Naive thymus-derived CD8-positive, alpha-beta T cell (primary cell): ENCODE measurements around the gene TIMM44. TPM values are rescaled to one million over a fixed set of nuclear protein-coding genes. Genes with fewer than 3 reads are reported as not detected.
A peak's percentile ranks its signal among the peaks of the same experiment; 100 is the strongest.
"Not testable (repeated sequence)": the region's sequence is repeated elsewhere in the genome, so short reads cannot be mapped to it uniquely, and the experiment has no call there.

ENCODE experiments used
- ATAC-seq, 2 donors: fragments of 150-1000 bp; cut with Tn5 transposase in 1 of 2; sonication (Bioruptor Pico), chemical (Tn5 transposase) in 1 of 2; 1 replicate in 1 of 2; 2 replicates in 1 of 2; pipeline ENCODE4 v1.10.0; 2021; ENCODE audit warnings: mild to moderate bottlenecking in 2 of 2, moderate library complexity in 2 of 2
- POLR2A ChIA-PET: fragments of 350-600 bp; sonication (Branson Sonifier 250); formaldehyde crosslinking; loops from one replicate; lab custom pipeline; 2021; ENCODE audit warnings: antibody characterized with exemption; lab: Charles Lee
- DNase-seq, 10 donors: peaks; one replicate each; pipeline versions ENCODE4 v3.0.0 to v3.0.0-alpha.2; 2020 to 2022
- H3K27ac Mint-ChIP-seq, 10 donors: one replicate each; pipeline ENCODE4 v1.8.0; 2020 to 2022; ENCODE audit warnings: mild to moderate bottlenecking in 10 of 10, mixed read lengths in 10 of 10, moderate library complexity in 4 of 10, inconsistent platforms in 1 of 10
- H3K27me3 Mint-ChIP-seq, 5 donors: one replicate each; pipeline ENCODE4 v1.8.0; 2021 to 2022; ENCODE audit warnings: mixed read lengths in 5 of 5
- H3K36me3 Mint-ChIP-seq, 3 donors: one replicate each; pipeline ENCODE4 v1.8.0; 2020 to 2022; ENCODE audit warnings: mixed read lengths in 3 of 3, mild to moderate bottlenecking in 2 of 3, inconsistent platforms in 1 of 3
- H3K4me1 Mint-ChIP-seq, 4 donors: one replicate each; pipeline ENCODE4 v1.8.0; 2021 to 2022; ENCODE audit warnings: mixed read lengths in 4 of 4
- H3K4me3 Mint-ChIP-seq, 10 donors: one replicate each; pipeline ENCODE4 v1.8.0; 2020 to 2022; ENCODE audit warnings: mild to moderate bottlenecking in 10 of 10, mixed read lengths in 10 of 10, moderate library complexity in 6 of 10, inconsistent platforms in 1 of 10
- H3K9me3 Mint-ChIP-seq, 9 donors: one replicate each; pipeline ENCODE4 v1.8.0; 2020 to 2022; ENCODE audit warnings: mixed read lengths in 9 of 9, mild to moderate bottlenecking in 3 of 9, inconsistent platforms in 1 of 9, moderate library complexity in 1 of 9
- polyA plus RNA-seq, 3 donors: library from polyadenylated mRNA; unstranded; fragments of 300-500 nt; fragmentation: Illumina TruSeq; gene quantifications; one replicate each; pipeline ENCODE4 v1.2.3, GENCODE V29; 2021
- total RNA-seq, 8 experiments: library from RNA in 2 of 8; stranded (reverse) in 2 of 8; gene quantifications; one replicate each; pipeline ENCODE4 v1.2.3 and lab custom pipeline; 2021 to 2026

TIMM44 gene
- total and polyA plus RNA-seq, 5 experiments from 2014 or later, result 9.9 to 86.9 (median 19.7) TPM

DNA sequence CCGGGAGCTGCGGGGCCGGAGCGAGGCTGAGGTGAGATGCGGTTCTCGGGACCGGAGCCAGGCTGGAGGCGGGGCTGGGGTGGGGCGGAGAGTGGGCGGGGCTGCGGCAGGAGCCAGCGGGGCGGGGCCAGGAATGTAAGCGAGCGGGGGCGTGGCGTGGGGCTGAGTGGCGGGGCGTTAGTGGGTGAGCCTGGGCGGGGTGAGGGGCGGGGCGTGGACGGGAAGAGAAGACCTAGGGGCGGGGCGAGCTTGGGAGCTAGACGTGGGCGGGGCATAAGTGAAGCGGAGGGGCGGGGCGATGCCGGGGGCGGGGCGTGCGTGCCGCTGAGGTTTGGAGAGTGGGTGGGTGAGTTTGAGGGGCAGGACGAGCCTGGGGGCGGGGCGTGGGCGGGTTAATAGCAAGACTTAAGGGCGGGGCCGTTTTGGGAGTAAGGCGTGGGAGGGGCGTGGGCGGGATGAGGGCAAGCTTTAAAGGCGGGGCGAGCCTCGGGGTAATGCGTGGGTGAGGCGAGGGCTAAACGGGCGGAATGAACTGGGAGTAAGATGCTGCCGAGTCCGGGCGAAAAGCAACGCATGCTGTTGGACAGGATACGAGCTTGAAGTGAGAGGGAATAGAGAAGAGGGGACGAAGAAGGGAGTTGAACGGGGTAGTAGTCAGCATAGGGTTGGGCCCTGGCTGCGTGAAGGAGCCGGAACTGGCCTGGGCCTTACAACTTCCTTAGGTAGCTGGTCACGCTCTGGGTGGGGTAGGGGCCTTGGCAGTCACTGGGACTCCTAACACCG, 22.8 kb downstream of the TIMM44 start:
- H3K36me3 Mint-ChIP-seq, result peaks cover 0 to 14% (median 0%) of the 10 kb centered on the region in 3 donors
- peaks cover 7 to 27% (median 15%) of the 10 kb centered on the region in 5 donors for H3K27me3 Mint-ChIP-seq
- POLR2A ChIA-PET, result interaction anchor here (0.6 to 7.5 kb wide), 21 partner anchors 9 to 572 kb away, joined by 3 to 69 read pairs (median 4); partner anchors contain the start of genes ARHGEF18, ELAVL1, MAP2K7 and NDUFA7
- ATAC-seq, result peak; percentile 50 to 61
- peak overlapping the region; percentile 41 to 97 (median 92) for H3K27ac Mint-ChIP-seq
- peak in 9 of 10 donors; percentile 95 to 100 (median 99) for DNase-seq
- H3K4me1 Mint-ChIP-seq, result peaks cover 21 to 46% (median 44%) of the 10 kb centered on the region in 4 donors
- peaks cover 0 to 2% (median 0%) of the 10 kb centered on the region in 9 donors for H3K9me3 Mint-ChIP-seq
- H3K4me3 Mint-ChIP-seq, result peak overlapping the region; percentile 84 to 95 (median 92)

DNA sequence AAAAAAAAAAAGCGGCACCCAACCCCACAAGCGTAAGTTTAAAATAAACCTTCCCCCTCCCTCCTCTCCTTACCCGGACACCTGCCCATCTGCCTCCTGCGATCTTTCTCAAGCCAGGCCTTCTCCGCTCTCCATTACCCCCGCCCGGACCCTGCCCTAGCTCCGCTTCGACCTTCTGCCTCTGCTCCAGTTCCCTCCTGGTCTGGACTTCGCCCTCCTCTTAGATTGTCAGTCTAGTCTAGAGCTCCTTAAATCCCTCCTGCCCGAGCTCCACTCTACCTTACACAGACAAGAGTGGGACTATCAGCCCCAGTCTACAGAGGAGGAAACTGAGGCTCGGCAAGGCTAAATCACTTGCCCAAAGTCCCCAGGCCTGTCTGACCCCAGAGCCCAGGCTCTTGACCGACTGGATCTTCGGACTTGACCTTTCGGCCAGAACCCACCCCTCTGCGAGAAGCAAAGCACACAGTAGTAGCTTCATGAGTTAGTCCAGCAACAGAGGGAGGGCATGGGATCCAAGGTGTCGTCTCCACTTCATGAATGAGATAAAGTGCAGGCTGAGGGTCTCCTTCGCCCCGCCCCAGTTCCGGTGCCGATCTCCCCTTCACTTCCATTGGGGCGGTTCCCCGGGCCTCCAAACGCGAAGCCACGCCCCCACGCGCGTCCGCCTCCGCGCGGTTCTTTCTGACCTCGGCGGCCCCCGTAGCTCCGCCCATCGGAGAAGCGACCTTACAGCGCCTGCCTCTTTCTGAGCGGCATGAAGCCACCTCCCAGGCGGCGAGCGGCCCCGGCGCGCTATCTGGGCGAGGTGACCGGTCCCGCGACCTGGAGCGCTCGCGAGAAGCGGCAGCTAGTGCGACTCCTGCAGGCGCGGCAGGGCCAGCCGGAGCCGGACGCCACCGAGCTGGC, 23.6 kb downstream of the TIMM44 start, which contains the start of gene SNAPC2:
SNAPC2 (plus strand) TSS at position 729 of the 909 bp plus-strand sequence; CDS start at position 758, 29 bp downstream.
- DNase-seq (peak; percentile 92 to 100 (median 97)), ATAC-seq (peak; percentile 70 to 73)
- Mint-ChIP-seq H3K9me3 (peaks cover 0 to 2% (median 0%) of the 10 kb centered on the region in 9 donors), H3K27me3 (peaks cover 11 to 33% (median 18%) of the 10 kb centered on the region in 5 donors), H3K4me3 (peak within 1 kb of the TSS; percentile 84 to 95 (median 92)), H3K4me1 (peaks cover 19 to 50% (median 47%) of the 10 kb centered on the region in 4 donors), H3K36me3 (peaks cover 0 to 14% (median 0%) of the 10 kb centered on the region in 3 donors), H3K27ac (peak within 1 kb of the TSS; percentile 41 to 97 (median 92))
- POLR2A ChIA-PET, result interaction anchor here (0.7 to 7.5 kb wide), 21 partner anchors 9 to 571 kb away, joined by 3 to 69 read pairs (median 4); partner anchors contain the start of genes ARHGEF18, ELAVL1, MAP2K7 and NDUFA7

DNA sequence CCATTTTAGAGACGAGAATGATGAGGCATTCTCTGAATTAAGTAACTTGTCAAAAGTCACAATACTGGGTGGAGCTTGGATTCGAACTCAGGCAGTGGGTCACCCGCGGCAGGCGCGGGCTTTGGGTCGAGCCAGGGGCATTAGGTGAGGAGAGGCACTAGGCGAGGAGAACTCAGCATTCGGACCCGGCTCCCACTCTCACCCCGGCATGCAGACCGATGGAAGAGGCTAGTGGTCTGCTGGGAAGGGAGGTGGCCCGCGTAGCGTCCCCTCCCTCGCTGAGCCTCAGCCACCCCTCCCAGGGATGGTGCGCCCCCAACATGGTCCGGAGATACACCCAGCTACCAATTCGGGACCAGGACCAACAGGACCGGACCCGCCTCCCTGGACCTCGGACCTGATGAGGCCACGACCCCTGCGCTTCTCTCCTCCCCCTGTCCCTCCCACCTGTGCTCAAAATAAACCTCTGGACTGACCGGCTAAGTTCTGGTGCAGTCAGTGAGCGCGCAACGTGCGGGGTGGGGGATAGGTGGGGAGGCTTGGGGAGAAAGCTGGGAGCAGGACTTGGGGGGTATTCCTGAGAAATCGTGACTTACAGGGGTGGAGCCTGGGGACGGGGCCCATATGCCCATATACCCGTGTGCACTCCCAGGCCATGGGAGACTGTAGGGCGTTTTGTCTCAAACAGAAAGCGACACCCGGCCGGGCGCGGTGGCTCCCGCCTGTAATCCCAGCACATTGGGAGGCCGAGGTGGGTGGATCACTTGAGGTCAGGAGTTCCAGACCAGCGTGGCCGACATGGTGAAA, 24.6 kb downstream of the TIMM44 start:
- peak overlapping the region in 8 of 10 donors; percentile 60 to 95 (median 86) for H3K4me3 Mint-ChIP-seq
- peaks cover 0 to 18% (median 0%) of the 10 kb centered on the region in 3 donors for H3K36me3 Mint-ChIP-seq
- POLR2A ChIA-PET, result interaction anchor here (0.7 to 7.5 kb wide), 6 partner anchors 10 to 56 kb away, joined by 3 to 69 read pairs (median 21); partner anchors contain the start of genes MAP2K7 and TIMM44
- ATAC-seq (no peak), DNase-seq (no peak)
- no peaks in the 10 kb centered on the region for H3K9me3 Mint-ChIP-seq
- peaks cover 11 to 39% (median 18%) of the 10 kb centered on the region in 5 donors for H3K27me3 Mint-ChIP-seq
- H3K4me1 Mint-ChIP-seq, result peaks cover 18 to 50% (median 46%) of the 10 kb centered on the region in 4 donors
- H3K27ac Mint-ChIP-seq, result peak overlapping the region in 2 of 10 donors; percentile 33 to 58

DNA sequence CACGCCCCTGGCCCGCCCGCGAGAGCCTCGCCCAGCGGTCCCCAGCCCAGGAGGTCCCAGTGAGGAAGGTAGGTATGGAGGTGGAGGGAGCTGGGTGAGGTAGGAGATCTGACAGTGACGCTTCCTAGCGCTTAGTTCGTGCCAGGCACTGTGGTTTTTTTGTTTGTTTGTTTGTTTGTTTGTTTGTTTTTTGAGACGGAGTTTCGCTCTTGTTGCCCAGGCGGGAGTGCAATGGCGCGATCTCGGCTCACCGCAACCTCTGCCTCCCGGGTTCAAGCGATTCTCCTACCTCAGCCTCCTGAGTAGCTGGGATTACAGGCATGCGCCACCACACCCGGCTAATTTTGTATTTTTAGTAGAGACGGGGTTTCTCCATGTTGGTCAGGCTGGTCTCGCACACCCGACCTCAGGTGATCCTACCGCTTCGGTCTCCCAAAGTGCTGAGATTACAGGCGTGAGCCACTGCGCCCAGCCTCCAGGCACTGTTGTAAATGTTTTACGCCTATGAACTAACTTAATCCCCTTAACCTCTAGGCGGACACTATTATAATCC, 25.3 kb downstream of the TIMM44 start:
- H3K27ac Mint-ChIP-seq, result peak overlapping the region in 5 of 10 donors; percentile 20 to 73 (median 43)
- DNase-seq, result not testable (repeated sequence)
- POLR2A ChIA-PET, result interaction anchor here (0.6 to 7.5 kb wide), 4 partner anchors 10 to 298 kb away, joined by 6 to 69 read pairs (median 36); partner anchors contain the start of genes MAP2K7 and TIMM44

DNA sequence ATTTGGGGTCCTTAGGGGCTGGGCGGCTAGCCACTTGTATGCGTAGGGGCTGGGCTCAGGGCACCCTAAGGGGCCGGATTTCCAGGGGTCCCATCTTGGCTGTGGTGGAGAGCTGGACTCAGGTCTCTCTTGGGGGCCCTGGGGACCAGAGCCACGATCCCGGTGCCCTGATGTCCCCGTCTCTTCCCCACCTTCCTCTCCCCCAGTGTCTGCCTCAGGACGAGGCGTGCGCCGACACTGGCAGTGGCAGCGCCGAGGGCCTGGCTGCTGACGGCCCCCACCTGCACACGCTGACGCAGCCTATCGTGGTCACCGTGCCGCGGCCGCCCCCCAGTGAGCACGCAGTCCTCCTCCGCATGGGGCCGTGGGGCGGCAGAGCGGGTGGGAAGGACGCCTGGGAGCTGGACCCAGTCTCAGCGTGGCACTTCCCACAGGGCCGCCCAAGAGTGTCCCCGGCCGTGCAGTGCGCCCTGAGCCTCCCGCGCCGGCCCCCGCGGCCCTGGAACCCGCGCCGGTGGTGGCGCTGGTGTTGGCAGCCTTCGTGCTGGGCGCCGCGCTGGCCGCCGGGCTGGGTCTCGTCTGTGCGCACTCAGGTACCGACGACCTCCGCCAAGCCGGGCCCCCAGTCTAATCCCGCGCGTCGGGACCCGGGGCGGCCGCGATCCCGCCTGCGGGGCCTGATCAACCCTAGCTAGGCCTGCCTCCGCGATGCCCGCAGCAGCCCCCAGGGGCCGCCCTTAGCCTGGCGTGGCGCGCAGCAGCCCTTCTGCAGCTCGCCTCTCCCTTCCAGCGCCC, 26.0 kb downstream of the TIMM44 start:
- peaks cover 18 to 44% (median 41%) of the 10 kb centered on the region in 4 donors for H3K4me1 Mint-ChIP-seq
- H3K4me3 Mint-ChIP-seq, result peak overlapping the region; percentile 12 to 85 (median 79)
- H3K27me3 Mint-ChIP-seq, result peaks cover 11 to 39% (median 18%) of the 10 kb centered on the region in 5 donors
- H3K9me3 Mint-ChIP-seq, result no peaks in the 10 kb centered on the region
- peak; percentile 20 to 35 for ATAC-seq
- H3K36me3 Mint-ChIP-seq, result peaks cover 0 to 23% (median 4%) of the 10 kb centered on the region in 3 donors
- DNase-seq, result peak in 6 of 10 donors; percentile 36 to 56 (median 53)
- POLR2A ChIA-PET, result interaction anchor here (0.6 to 7.5 kb wide), 7 partner anchors 9 to 299 kb away, joined by 3 to 69 read pairs (median 6); partner anchors contain the start of genes MAP2K7 and TIMM44
- peak overlapping the region in 4 of 10 donors; percentile 43 to 73 (median 60) for H3K27ac Mint-ChIP-seq

More for the DNA sequence above, 25.3 kb downstream of the TIMM44 start:
- peaks cover 11 to 39% (median 18%) of the 10 kb centered on the region in 5 donors for H3K27me3 Mint-ChIP-seq
- H3K4me3 Mint-ChIP-seq, result peak overlapping the region; percentile 39 to 65 (median 56)
- H3K36me3 Mint-ChIP-seq, result peaks cover 0 to 20% (median under 1%) of the 10 kb centered on the region in 3 donors
- H3K4me1 Mint-ChIP-seq, result peaks cover 18 to 48% (median 43%) of the 10 kb centered on the region in 4 donors
- H3K9me3 Mint-ChIP-seq, ATAC-seq: not testable (repeated sequence)

DNA sequence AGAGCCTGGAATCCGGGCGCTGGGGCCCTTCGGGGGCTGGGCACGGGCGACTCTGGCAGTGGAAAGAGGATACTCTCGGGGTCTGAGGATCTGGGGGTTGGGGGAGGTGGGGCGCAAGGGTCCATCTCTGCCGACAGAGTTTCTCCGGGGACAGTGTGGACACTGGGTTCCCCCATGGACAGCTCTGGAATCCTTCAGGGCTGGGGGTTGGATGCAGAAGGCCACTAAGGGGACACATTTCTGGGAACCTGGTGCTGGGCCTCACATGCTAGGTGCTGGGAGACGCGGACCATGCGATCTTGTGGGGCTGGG, 26.6 kb downstream of the TIMM44 start:
- Mint-ChIP-seq H3K27me3 (peaks cover 11 to 39% (median 18%) of the 10 kb centered on the region in 5 donors), H3K27ac (peak overlapping the region in 1 of 10 donors; percentile 60), H3K4me1 (peaks cover 18 to 40% (median 36%) of the 10 kb centered on the region in 4 donors), H3K4me3 (peak overlapping the region; percentile 62 to 85 (median 79)), H3K36me3 (peaks cover 0 to 20% (median 7%) of the 10 kb centered on the region in 3 donors), H3K9me3 (no peaks in the 10 kb centered on the region)
- ATAC-seq (no peak), DNase-seq (no peak)
- POLR2A ChIA-PET, result interaction anchor here (0.7 to 7.5 kb wide), 5 partner anchors 8 to 52 kb away, joined by 3 to 66 read pairs (median 5); partner anchors contain the start of gene TIMM44

DNA sequence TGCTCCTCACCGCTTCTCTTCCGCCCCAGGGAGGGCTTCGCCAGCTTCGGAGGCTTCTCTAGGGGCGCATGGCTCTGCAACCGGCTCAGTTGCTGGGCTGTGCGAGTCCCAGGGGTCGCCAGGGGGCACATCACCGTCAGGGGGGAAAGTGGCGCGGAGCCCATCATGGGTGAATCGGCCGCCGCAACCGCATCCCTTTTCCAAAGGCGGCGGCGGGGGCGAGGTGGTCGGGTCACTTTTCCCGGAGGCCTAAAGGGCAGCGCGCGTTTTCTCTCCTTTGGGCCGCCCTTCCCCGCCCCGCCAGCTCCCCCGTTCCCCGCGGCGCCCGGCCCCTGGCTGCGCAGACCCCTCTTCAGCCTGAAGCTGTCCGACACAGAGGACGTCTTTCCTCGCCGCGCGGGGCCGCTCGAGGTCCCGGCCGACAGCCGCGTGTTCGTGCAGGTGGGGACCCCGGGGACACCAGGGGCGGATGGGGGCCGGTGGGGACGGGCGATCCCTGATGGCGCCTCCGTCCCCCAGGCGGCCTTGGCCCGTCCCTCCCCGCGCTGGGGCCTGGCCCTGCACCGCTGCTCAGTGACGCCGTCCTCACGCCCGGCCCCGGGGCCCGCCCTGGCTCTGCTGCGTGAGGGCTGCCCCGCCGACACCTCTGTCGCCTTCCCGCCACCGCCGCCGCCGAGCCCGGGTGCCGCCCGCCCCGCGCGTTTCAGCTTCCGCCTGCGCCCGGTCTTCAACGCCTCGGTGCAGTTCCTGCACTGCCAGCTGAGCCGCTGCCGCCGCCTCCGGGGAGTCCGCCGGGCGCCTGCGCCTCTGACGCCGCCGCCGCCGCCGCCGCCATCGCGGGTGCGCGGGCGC, 27.1 kb downstream of the TIMM44 start:
- H3K27ac Mint-ChIP-seq, result peak overlapping the region in 3 of 10 donors; percentile 33 to 51 (median 40)
- DNase-seq (peak in 6 of 10 donors; percentile 23 to 50 (median 40)), ATAC-seq (peak; percentile 1 to 3)
- peaks cover 11 to 39% (median 18%) of the 10 kb centered on the region in 5 donors for H3K27me3 Mint-ChIP-seq
- H3K4me3 Mint-ChIP-seq, result peak overlapping the region in 9 of 10 donors; percentile 23 to 80 (median 61)
- H3K9me3 Mint-ChIP-seq, result no peaks in the 10 kb centered on the region
- peaks cover 16 to 34% (median 31%) of the 10 kb centered on the region in 4 donors for H3K4me1 Mint-ChIP-seq
- peaks cover 0 to 24% (median 11%) of the 10 kb centered on the region in 3 donors for H3K36me3 Mint-ChIP-seq
- POLR2A ChIA-PET, result interaction anchor here (0.6 to 7.5 kb wide), 9 partner anchors 8 to 52 kb away, joined by 3 to 66 read pairs (median 5); partner anchors contain the start of genes MAP2K7 and TIMM44

DNA sequence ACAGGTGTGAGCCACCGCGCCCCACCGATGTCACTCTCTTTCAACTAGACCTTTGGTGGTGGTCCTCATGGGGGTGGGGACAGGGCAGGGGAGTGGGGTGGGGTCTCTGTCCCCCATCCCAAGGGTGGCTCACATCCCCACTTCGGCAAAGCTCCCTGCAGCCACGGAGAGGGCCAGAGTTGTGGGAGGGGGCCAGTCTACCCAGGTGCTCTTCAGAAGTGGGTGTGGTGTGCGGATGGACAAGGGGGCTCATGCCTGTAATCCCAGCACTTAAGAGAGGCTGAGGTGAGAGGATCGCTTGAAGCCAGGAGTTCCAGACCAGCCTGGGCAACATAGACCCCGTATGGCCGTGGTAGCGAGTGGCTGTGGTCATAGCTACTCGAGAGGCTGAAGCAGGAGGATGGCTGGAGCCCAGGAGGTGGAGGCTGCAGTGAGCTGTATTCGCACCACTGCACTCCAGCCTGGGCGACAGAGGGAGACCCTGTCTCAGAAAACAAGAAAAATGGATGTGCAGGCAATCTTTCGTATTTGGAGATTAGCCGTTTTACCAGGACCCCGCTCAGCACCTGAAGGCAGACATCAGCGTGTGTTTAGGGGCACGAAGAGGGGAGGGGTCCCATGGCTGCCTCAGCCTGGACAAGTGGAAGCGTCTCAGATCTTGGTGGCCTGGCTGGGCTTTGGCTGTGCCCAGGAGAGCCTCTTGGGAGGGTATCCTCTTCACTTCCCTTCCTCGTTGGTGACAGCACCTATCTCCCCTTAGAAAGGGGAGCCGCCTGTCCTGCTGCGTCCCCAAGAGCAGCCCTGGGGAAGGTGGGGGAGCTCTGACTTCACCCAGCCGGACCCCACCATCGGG, 28.0 kb downstream of the TIMM44 start:
- H3K4me1 Mint-ChIP-seq, result peaks cover 13 to 28% (median 26%) of the 10 kb centered on the region in 4 donors
- peaks cover 11 to 39% (median 18%) of the 10 kb centered on the region in 5 donors for H3K27me3 Mint-ChIP-seq
- peak overlapping the region; percentile 33 to 77 (median 61) for H3K4me3 Mint-ChIP-seq
- no peaks in the 10 kb centered on the region for H3K9me3 Mint-ChIP-seq
- ATAC-seq (no peak), DNase-seq (peak in 1 of 10 donors; percentile 64)
- peak overlapping the region in 4 of 10 donors; percentile 38 to 57 (median 46) for H3K27ac Mint-ChIP-seq
- peaks cover 0 to 30% (median 12%) of the 10 kb centered on the region in 3 donors for H3K36me3 Mint-ChIP-seq
- POLR2A ChIA-PET, result interaction anchor here (0.6 to 1.3 kb wide), 6 partner anchors 12 to 46 kb away, joined by 4 to 7 read pairs (median 5); partner anchors contain the start of gene MAP2K7
